ENCODE measurements around the gene TRIM50. TPM values are rescaled to one million over a fixed set of nuclear protein-coding genes. Genes with fewer than 3 reads are reported as not detected.

Gene TRIM50
- total RNA-seq, 1 donor from 2014 or later: not detected

GRCh38 chr7:73350306-73351068 lies 22.6 kb upstream of the TRIM50 start:
- H3K27ac ChIP-seq: no peak overlapping the region
- no peak overlapping the region for H3K4me3 ChIP-seq
- H3K27me3 ChIP-seq: no peaks in the 10 kb centered on the region
- no peaks in the 10 kb centered on the region for H3K9me3 ChIP-seq
- no peaks in the 10 kb centered on the region for H3K36me3 ChIP-seq
- intact Hi-C loops (cut with DNase I): loop anchor here (5.0 kb wide), 1 partner anchor 87 kb away; no protein-coding TSS in a partner anchor
- TF ChIP-seq CTCF (IDR thresholded peaks at IDR 0.05) (no peak), POLR2AphosphoS5 (IDR thresholded peaks at IDR 0.05; ENCODE audit: insufficient read depth in 1 of 2, low read depth in 1 of 2) (no peak), POLR2A (IDR thresholded peaks at IDR 0.05) (no peak)
- no peaks in the 10 kb centered on the region for H3K4me1 ChIP-seq
- no peak for DNase-seq (ENCODE audit: extremely low spot score in 2 of 2)

- intact Hi-C loops (cut with DNase I): loop anchor here (5.0 kb wide), 1 partner anchor 88 kb away; no protein-coding TSS in a partner anchor
- no peak for TF ChIP-seq POLR2AphosphoS5 (IDR thresholded peaks at IDR 0.05; ENCODE audit: insufficient read depth in 1 of 2, low read depth in 1 of 2)
- no peak for TF ChIP-seq POLR2A (IDR thresholded peaks at IDR 0.05)
- no peak for TF ChIP-seq CTCF (IDR thresholded peaks at IDR 0.05)
- Histone ChIP-seq H3K36me3 (no peaks in the 10 kb centered on the region), H3K27ac (no peak overlapping the region), H3K9me3 (no peaks in the 10 kb centered on the region), H3K4me3 (no peak overlapping the region), H3K27me3 (no peaks in the 10 kb centered on the region), H3K4me1 (no peaks in the 10 kb centered on the region)
- no peak for DNase-seq (ENCODE audit: extremely low spot score in 2 of 2)
These were observed 21.9 kb upstream of the TRIM50 start for GRCh38 chr7:73349763-73350162.

GRCh38 chr7:73345951-73346350 lies 18.1 kb upstream of the TRIM50 start:
- Histone ChIP-seq H3K9me3 (no peaks in the 10 kb centered on the region), H3K4me3 (no peak overlapping the region), H3K27me3 (no peaks in the 10 kb centered on the region), H3K4me1 (peaks cover 14% of the 10 kb centered on the region), H3K36me3 (no peaks in the 10 kb centered on the region), H3K27ac (no peak overlapping the region)
- intact Hi-C loops (cut with DNase I): no loop called here
- DNase-seq (ENCODE audit: extremely low spot score in 2 of 2): no peak
- TF ChIP-seq CTCF (IDR thresholded peaks at IDR 0.05) (no peak), POLR2AphosphoS5 (IDR thresholded peaks at IDR 0.05; ENCODE audit: insufficient read depth in 1 of 2, low read depth in 1 of 2) (no peak), POLR2A (IDR thresholded peaks at IDR 0.05) (no peak)

DNA sequence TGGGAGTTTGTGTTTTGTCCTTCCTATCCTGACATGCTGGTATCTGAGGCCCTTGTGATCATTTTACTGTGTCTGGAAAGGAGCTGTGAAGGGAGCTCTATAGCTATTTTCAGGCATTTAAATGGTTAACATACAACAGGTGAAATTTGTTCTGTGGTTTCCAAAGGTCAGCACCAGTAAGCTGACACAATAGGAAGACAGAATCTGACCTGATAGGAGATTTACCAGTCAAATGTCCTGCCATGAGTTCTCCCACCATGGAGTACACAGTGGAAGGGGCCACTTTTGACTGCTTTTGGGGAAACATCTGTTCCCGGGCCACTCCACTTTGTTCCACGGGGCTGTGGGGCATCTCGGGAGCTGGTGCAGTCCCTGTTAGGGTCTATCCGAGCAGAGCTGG lies 17.7 kb upstream of the TRIM50 start:
- intact Hi-C loops (cut with DNase I): no loop called here
- Histone ChIP-seq H3K4me1 (peaks cover 14% of the 10 kb centered on the region), H3K27ac (no peak overlapping the region), H3K27me3 (no peaks in the 10 kb centered on the region), H3K9me3 (no peaks in the 10 kb centered on the region), H3K36me3 (no peaks in the 10 kb centered on the region), H3K4me3 (no peak overlapping the region)
- no peak for DNase-seq (ENCODE audit: extremely low spot score in 2 of 2)
- TF ChIP-seq POLR2AphosphoS5 (IDR thresholded peaks at IDR 0.05; ENCODE audit: insufficient read depth in 1 of 2, low read depth in 1 of 2) (no peak), CTCF (IDR thresholded peaks at IDR 0.05) (no peak)

DNA sequence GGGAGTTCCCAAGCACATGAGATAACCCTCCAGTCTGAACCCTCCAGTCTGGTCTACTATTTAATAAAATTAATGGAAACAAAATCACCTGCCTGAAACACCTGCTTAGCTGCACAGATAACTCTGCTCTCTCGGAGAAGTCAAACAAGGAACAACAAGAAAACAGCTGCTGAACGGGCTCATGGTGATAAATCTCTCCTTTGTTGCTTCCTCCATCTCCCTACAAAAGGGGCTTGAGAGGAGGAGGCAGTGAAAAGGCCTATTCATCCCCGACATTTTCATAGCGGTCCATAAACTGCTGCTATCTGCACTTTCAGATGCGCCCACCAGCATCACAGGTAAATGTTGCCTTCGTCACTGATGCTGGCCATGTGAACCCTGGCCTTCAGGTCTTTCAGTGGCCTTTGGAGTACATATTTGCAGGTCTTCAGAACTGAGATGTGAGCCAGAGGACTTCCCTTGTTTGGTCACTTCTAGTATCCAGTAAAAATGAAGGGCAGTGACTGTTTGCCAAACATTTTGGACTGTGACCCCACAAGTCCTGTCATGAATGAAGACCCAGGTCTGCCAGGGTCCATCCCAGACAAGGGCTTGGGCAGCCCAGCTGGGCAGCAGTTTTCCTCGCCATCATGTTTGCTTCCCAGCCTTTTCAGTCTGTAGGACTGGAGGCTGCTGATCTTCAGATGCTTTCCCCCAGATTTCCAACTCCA lies 15.9 kb upstream of the TRIM50 start:
- Histone ChIP-seq H3K9me3 (no peaks in the 10 kb centered on the region), H3K36me3 (no peaks in the 10 kb centered on the region), H3K4me3 (no peak overlapping the region), H3K27me3 (no peaks in the 10 kb centered on the region), H3K27ac (no peak overlapping the region), H3K4me1 (peaks cover 14% of the 10 kb centered on the region)
- intact Hi-C loops (cut with DNase I): no loop called here
- TF ChIP-seq POLR2A (IDR thresholded peaks at IDR 0.05) (no peak), CTCF (IDR thresholded peaks at IDR 0.05) (no peak), POLR2AphosphoS5 (IDR thresholded peaks at IDR 0.05; ENCODE audit: insufficient read depth in 1 of 2, low read depth in 1 of 2) (no peak)
- DNase-seq (ENCODE audit: extremely low spot score in 2 of 2): no peak

Measured in vagina (tissue), 2 donors.